ENCODE measurements around the gene NCR3LG1. TPM values are rescaled to one million over a fixed set of nuclear protein-coding genes. Genes with fewer than 3 reads are reported as not detected.

Gene NCR3LG1
- total and polyA plus RNA-seq, 5 donors from 2014 or later: 0.12 to 0.69 TPM; not detected in 3

DNA sequence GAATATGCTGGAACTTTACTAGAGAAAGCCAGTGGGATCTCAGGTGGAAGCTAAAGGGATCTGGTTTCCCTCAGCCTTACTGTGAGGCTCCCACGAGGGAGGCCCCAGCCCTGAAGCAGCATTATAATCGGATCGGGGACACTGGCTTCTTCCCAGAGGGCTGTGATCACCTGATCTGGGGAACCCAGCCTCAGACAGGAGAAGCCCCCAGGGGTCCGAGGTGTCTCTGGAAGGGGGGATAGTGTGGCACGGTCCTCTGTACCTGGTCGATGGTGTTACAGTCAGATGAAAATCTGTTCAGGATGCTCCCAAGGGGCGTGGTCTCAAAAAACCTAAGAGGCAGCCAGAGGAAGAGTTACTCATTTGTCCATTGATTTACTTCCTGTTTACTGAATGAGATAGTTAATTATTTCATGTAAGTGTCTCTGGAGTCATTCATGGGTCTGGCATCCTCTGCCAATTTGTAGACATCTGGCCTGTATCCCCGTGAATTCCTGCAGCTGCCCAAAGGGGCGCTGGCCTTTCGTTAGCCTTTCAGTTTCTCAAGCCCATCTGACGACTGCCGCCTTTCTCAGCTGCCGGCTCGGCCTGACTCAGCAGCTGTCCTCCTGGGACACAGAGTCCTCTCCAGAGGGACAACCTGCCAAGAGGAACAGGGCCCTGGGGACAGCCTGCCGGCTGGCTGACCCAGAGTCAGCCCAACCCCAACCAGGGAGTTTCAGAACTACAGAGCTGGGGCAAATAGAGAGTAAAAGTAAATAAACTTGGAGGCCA, 53.8 kb downstream of the NCR3LG1 start:
- H3K36me3 Mint-ChIP-seq: no peaks in the 10 kb centered on the region
- H3K27me3 Mint-ChIP-seq: no peaks in the 10 kb centered on the region
- no peak overlapping the region for H3K27ac Mint-ChIP-seq

DNA sequence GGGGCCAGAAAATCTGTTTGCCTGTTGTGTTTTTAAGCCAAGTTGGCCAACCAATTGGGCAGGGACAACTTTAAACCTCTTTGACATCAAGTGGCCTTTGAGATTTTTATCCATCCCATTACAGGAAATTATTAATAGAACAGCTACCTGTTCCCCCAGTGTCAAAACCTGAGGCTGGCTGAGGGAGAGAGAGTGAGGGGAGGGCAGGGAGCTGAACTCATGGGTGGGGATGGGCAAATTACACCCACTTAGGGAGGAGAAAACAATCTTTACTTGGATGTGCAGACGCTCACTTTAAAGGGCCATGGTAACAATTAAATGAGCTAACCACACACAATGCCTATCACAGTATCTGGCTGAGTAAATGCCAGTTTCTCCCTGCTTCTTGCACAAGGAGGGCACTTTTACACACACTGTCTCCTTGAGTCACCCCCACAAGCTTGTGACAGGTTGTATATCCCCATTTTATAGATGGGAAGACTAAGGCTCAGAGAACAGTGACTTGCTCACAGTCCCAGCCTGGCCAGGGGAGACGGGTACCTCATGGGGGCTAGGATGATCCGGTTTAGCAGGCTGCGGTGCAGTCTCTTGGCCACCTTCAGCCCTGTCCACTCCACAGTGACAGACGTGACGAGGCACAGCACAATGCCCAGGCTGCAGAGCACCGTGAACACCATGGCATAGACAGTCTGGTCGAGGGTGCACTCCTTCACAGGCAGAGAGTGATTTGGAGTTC, 54.6 kb downstream of the NCR3LG1 start:
- no peaks in the 10 kb centered on the region for H3K9me3 ChIP-seq (ENCODE audit: control insufficient read depth in 2 of 2, low read length in 2 of 2)
- no peak overlapping the region for H3K27ac ChIP-seq (ENCODE audit: insufficient read depth, low read length, poor library complexity, severe bottlenecking)
- H3K36me3 ChIP-seq (ENCODE audit: control insufficient read depth, insufficient read depth, low read length): no peaks in the 10 kb centered on the region
- H3K27ac Mint-ChIP-seq: no peak overlapping the region
- no peaks in the 10 kb centered on the region for H3K4me1 Mint-ChIP-seq
- no peak overlapping the region for H3K4me3 ChIP-seq (ENCODE audit: low read depth, low read length)
- H3K9me3 Mint-ChIP-seq: peaks cover 0 to 2% (median 0%) of the 10 kb centered on the region in 7 donors
- no peak overlapping the region for H3K4me3 Mint-ChIP-seq
- no peaks in the 10 kb centered on the region for H3K36me3 Mint-ChIP-seq
- no peak for ATAC-seq (ENCODE audit: low read depth in 2 of 2)
- no peak for DNase-seq
- no peaks in the 10 kb centered on the region for H3K27me3 ChIP-seq (ENCODE audit: control insufficient read depth, insufficient read depth, low read length)
- no peaks in the 10 kb centered on the region for H3K27me3 Mint-ChIP-seq
- no peaks in the 10 kb centered on the region for H3K4me1 ChIP-seq (ENCODE audit: control insufficient read depth, insufficient read depth, low read length, poor library complexity, severe bottlenecking)

More for the DNA sequence above, 53.8 kb downstream of the NCR3LG1 start:
- Histone ChIP-seq H3K27me3 (ENCODE audit: control insufficient read depth, insufficient read depth, low read length) (no peaks in the 10 kb centered on the region), H3K4me1 (ENCODE audit: control insufficient read depth, insufficient read depth, low read length, poor library complexity, severe bottlenecking) (no peaks in the 10 kb centered on the region), H3K9me3 (ENCODE audit: control insufficient read depth in 2 of 2, low read length in 2 of 2) (no peaks in the 10 kb centered on the region), H3K27ac (ENCODE audit: insufficient read depth, low read length, poor library complexity, severe bottlenecking) (no peak overlapping the region), H3K36me3 (ENCODE audit: control insufficient read depth, insufficient read depth, low read length) (no peaks in the 10 kb centered on the region), H3K4me3 (ENCODE audit: low read depth, low read length) (no peak overlapping the region)
- ATAC-seq (ENCODE audit: low read depth in 2 of 2): no peak
- Mint-ChIP-seq H3K4me1 (no peaks in the 10 kb centered on the region), H3K4me3 (no peak overlapping the region), H3K9me3 (no peaks in the 10 kb centered on the region)
- no peak for DNase-seq

DNA sequence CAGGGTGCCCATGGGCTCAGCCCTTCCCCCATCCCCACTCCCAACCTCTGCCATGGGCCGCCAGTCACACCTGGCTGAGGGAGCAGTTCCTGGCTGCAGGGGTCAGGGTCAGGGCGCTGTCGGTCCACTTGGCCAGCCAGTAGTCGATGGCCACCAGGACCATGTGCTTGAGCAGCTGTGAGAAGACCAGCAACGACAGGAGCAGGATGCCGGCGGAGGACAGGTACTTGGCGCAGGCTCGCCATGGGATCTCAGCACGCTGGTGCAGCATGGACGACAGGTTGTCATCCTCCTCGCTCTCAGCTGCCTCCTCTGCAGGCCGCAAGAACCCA, 55.2 kb downstream of the NCR3LG1 start:
- Histone ChIP-seq H3K36me3 (ENCODE audit: control insufficient read depth, insufficient read depth, low read length) (no peaks in the 10 kb centered on the region), H3K4me3 (ENCODE audit: low read depth, low read length) (no peak overlapping the region), H3K9me3 (ENCODE audit: control insufficient read depth in 2 of 2, low read length in 2 of 2) (no peaks in the 10 kb centered on the region), H3K27me3 (ENCODE audit: control insufficient read depth, insufficient read depth, low read length) (no peaks in the 10 kb centered on the region), H3K27ac (ENCODE audit: insufficient read depth, low read length, poor library complexity, severe bottlenecking) (no peak overlapping the region), H3K4me1 (ENCODE audit: control insufficient read depth, insufficient read depth, low read length, poor library complexity, severe bottlenecking) (no peaks in the 10 kb centered on the region)
- Mint-ChIP-seq H3K36me3 (no peaks in the 10 kb centered on the region), H3K27me3 (no peaks in the 10 kb centered on the region), H3K9me3 (peaks cover 0 to 2% (median 0%) of the 10 kb centered on the region in 7 donors), H3K4me3 (no peak overlapping the region), H3K27ac (no peak overlapping the region), H3K4me1 (no peaks in the 10 kb centered on the region)
- DNase-seq: no peak
- no peak for ATAC-seq (ENCODE audit: low read depth in 2 of 2)

- no peak overlapping the region for H3K4me3 ChIP-seq (ENCODE audit: low read depth, low read length)
- H3K27me3 Mint-ChIP-seq: no peaks in the 10 kb centered on the region
- DNase-seq: no peak
- no peaks in the 10 kb centered on the region for H3K4me1 ChIP-seq (ENCODE audit: control insufficient read depth, insufficient read depth, low read length, poor library complexity, severe bottlenecking)
- H3K4me1 Mint-ChIP-seq: no peaks in the 10 kb centered on the region
- ATAC-seq (ENCODE audit: low read depth in 2 of 2): no peak
- H3K27ac ChIP-seq (ENCODE audit: insufficient read depth, low read length, poor library complexity, severe bottlenecking): no peak overlapping the region
- H3K4me3 Mint-ChIP-seq: no peak overlapping the region
- no peak overlapping the region for H3K27ac Mint-ChIP-seq
- peaks cover 0 to 2% (median 0%) of the 10 kb centered on the region in 7 donors for H3K9me3 Mint-ChIP-seq
- no peaks in the 10 kb centered on the region for H3K36me3 ChIP-seq (ENCODE audit: control insufficient read depth, insufficient read depth, low read length)
- H3K27me3 ChIP-seq (ENCODE audit: control insufficient read depth, insufficient read depth, low read length): no peaks in the 10 kb centered on the region
- no peaks in the 10 kb centered on the region for H3K9me3 ChIP-seq (ENCODE audit: control insufficient read depth in 2 of 2, low read length in 2 of 2)
- H3K36me3 Mint-ChIP-seq: no peaks in the 10 kb centered on the region
These were observed 56.0 kb downstream of the NCR3LG1 start for GRCh38 chr11:17407575-17407974.

GRCh38 chr11:17408026-17408425, 56.4 kb downstream of the NCR3LG1 start:
- H3K36me3 ChIP-seq (ENCODE audit: control insufficient read depth, insufficient read depth, low read length): no peaks in the 10 kb centered on the region
- Mint-ChIP-seq H3K36me3 (no peaks in the 10 kb centered on the region), H3K9me3 (peaks cover 0 to 2% (median 0%) of the 10 kb centered on the region in 7 donors), H3K4me1 (no peaks in the 10 kb centered on the region), H3K27me3 (no peaks in the 10 kb centered on the region), H3K27ac (no peak overlapping the region), H3K4me3 (peak overlapping the region in 1 of 4 donors; percentile 53)
- ATAC-seq (ENCODE audit: low read depth in 2 of 2) (no peak), DNase-seq (no peak)
- no peaks in the 10 kb centered on the region for H3K4me1 ChIP-seq (ENCODE audit: control insufficient read depth, insufficient read depth, low read length, poor library complexity, severe bottlenecking)
- no peak overlapping the region for H3K27ac ChIP-seq (ENCODE audit: insufficient read depth, low read length, poor library complexity, severe bottlenecking)
- H3K27me3 ChIP-seq (ENCODE audit: control insufficient read depth, insufficient read depth, low read length): no peaks in the 10 kb centered on the region
- no peak overlapping the region for H3K4me3 ChIP-seq (ENCODE audit: low read depth, low read length)
- H3K9me3 ChIP-seq (ENCODE audit: control insufficient read depth in 2 of 2, low read length in 2 of 2): no peaks in the 10 kb centered on the region

DNA sequence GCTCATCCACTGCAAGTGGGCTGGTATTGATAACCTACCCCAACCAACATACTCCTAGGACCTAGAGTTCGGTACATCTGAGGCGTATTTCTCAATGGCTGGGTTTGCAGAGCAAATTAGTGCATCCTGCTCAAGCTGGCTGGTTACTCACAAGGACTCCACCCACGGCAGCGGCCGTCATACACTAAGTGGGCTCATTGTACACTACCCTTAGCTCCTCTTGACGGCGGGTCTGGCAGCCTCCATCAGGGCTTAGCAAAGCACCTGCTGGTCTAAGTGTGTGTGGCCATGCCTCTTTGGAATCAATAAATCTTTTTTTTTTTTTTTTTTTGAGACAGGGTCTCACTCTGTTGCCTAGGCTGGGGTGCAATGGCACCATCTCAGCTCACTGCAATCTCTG, 57.0 kb downstream of the NCR3LG1 start:
- no peak for DNase-seq

GRCh38 chr11:17410606-17411379, 59.2 kb downstream of the NCR3LG1 start:
- Histone ChIP-seq H3K36me3 (ENCODE audit: control insufficient read depth, insufficient read depth, low read length) (no peaks in the 10 kb centered on the region), H3K9me3 (ENCODE audit: control insufficient read depth in 2 of 2, low read length in 2 of 2) (no peaks in the 10 kb centered on the region), H3K27ac (ENCODE audit: insufficient read depth, low read length, poor library complexity, severe bottlenecking) (no peak overlapping the region), H3K4me3 (ENCODE audit: low read depth, low read length) (no peak overlapping the region), H3K4me1 (ENCODE audit: control insufficient read depth, insufficient read depth, low read length, poor library complexity, severe bottlenecking) (no peaks in the 10 kb centered on the region), H3K27me3 (ENCODE audit: control insufficient read depth, insufficient read depth, low read length) (peaks cover under 1% of the 10 kb centered on the region)
- Mint-ChIP-seq H3K4me1 (peaks cover 0 to 2% (median 0%) of the 10 kb centered on the region in 4 donors), H3K27ac (no peak overlapping the region), H3K36me3 (peaks cover 4% of the 10 kb centered on the region), H3K27me3 (no peaks in the 10 kb centered on the region), H3K9me3 (peaks cover 0 to 2% (median 0%) of the 10 kb centered on the region in 7 donors), H3K4me3 (no peak overlapping the region)
- no peak for ATAC-seq (ENCODE audit: low read depth in 2 of 2)
- DNase-seq: no peak

More for the DNA sequence above, 57.0 kb downstream of the NCR3LG1 start:
- Histone ChIP-seq H3K4me3 (ENCODE audit: low read depth, low read length) (no peak overlapping the region), H3K9me3 (ENCODE audit: control insufficient read depth in 2 of 2, low read length in 2 of 2) (no peaks in the 10 kb centered on the region), H3K36me3 (ENCODE audit: control insufficient read depth, insufficient read depth, low read length) (no peaks in the 10 kb centered on the region), H3K27me3 (ENCODE audit: control insufficient read depth, insufficient read depth, low read length) (no peaks in the 10 kb centered on the region), H3K4me1 (ENCODE audit: control insufficient read depth, insufficient read depth, low read length, poor library complexity, severe bottlenecking) (no peaks in the 10 kb centered on the region), H3K27ac (ENCODE audit: insufficient read depth, low read length, poor library complexity, severe bottlenecking) (no peak overlapping the region)
- H3K27me3 Mint-ChIP-seq: no peaks in the 10 kb centered on the region
- peaks cover 0 to 2% (median 0%) of the 10 kb centered on the region in 7 donors for H3K9me3 Mint-ChIP-seq
- peaks cover 3% of the 10 kb centered on the region for H3K36me3 Mint-ChIP-seq
- H3K4me3 Mint-ChIP-seq: peak overlapping the region in 1 of 4 donors; percentile 53
- H3K4me1 Mint-ChIP-seq: no peaks in the 10 kb centered on the region
- no peak for ATAC-seq (ENCODE audit: low read depth in 2 of 2)
- no peak overlapping the region for H3K27ac Mint-ChIP-seq

Measured in CD4-positive, CD25-positive, alpha-beta regulatory T cell (primary cell).